Muscle of back (tissue), 11 donors: Measurements from ENCODE around the gene LPCAT2. TPM values are rescaled to one million over a fixed set of nuclear protein-coding genes. Genes with fewer than 3 reads are reported as not detected.
"Not testable (repeated sequence)": the region's sequence is repeated elsewhere in the genome, so short reads cannot be mapped to it uniquely, and the experiment has no call there.

Source experiments
- DNase-seq, 3 donors: peaks; one replicate each; pipeline versions ENCODE4 v3.0.0 to v3.0.0-alpha.2; 2013
- polyA plus RNA-seq, 10 donors: library from polyadenylated mRNA; unstranded; fragments of 120-200 nt; gene quantifications; one replicate each; pipeline ENCODE4 v1.2.1, GENCODE V29; 2013; ENCODE audit not compliant: insufficient read length in 10 of 10

The LPCAT2 gene
- polyA plus RNA-seq, 10 donors, result 12.3 to 26.8 (median 18.4) TPM

DNA sequence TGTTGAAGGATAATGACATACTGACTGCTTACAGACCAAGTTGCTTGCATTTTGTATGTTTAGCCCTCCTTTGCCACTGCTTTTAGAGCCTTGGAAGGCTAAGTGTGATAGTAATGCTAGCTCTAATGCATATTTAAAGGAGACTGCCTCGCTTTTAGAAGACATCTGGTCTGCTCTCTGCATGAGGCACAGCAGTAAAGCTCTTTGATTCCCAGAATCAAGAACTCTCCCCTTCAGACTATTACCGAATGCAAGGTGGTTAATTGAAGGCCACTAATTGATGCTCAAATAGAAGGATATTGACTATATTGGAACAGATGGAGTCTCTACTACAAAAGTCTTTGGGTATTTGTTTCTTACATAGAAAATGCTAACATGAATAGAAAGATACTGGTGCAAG is 76.8 kb downstream of the LPCAT2 start:
- no peak for DNase-seq

DNA sequence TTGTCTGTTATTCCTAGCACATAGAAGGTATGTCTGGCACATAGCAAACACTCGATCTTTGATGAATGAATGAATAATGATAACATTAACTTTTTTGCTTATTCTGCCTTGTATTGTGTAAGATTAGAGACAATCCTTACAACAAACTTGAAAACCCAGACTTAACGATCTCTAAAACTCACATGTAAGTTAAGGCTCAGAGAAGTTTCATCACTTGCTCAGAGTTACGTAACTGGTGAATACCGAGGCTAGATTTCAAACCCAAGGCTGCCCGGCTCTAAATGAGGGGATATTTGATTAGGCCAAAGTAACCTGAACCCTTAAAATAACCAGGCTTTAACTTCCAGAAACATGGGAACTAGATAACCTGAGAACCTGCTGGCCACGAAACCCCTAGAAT is 79.9 kb downstream of the LPCAT2 start:
- no peak for DNase-seq

DNA sequence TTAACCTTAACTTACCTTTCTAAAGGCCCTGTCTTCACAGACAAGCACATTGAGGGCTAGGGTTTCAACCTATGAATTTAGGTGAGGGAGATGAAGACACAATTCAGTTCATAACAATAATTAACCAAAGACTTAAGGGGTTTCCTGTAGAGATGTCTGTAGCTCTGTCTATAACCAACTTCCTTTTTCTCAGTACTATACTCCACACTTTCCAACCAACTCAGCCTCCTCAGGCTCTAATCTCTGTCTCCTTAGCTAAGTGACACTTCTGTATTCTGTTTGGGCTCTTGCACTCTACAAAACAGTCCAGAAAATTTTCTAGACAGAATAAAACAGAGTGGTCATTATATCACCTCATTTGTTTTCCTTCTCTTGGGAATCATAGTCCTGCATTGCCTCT is 83.4 kb downstream of the LPCAT2 start:
- no peak for DNase-seq

DNA sequence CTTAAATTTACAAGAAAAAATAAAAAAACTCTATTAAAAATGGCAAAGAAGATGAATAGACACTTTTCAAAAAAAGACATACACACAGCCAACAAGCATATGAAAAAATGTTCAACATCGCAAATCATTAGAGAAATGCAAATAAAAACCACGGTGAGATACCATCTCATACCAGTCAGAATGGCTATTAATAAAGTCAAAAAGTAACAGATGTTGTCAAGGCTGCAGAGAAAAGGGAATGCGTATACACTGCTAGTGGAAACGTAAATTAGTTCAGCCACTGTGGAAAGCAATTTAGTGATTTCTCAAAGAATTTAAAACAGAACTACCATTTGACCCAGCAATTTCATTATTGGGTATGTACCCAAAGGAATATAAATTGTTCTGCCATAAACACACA is 89.1 kb downstream of the LPCAT2 start:
- DNase-seq, result no peak

DNA sequence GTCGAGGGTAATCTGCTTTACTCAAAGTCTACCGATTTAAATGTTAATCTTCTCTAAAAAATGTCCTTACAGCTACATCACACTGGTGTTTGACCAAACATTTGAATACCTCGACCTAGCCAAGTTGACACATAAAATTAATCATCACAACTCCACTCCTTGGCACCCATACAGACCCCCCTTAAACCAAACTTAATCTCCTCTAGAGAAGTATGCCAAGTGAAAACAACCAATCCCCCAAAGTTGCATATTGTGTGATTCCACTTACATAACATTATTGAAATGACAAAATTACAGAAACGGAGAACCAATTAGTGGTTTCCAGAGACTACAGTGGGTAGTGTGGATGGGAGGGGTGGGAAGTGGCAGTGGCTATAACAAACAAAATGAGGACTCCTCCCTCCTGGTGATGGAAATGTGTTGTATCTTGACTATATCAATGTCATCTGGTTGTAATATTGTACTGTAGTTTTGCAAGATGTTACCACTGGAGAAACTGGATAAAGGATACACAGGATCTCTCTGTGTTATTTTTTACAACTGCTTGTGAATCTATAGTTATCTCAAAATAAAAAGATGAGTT is 97.0 kb downstream of the LPCAT2 start:
- peak in 1 of 3 donors; percentile 21 for DNase-seq

DNA sequence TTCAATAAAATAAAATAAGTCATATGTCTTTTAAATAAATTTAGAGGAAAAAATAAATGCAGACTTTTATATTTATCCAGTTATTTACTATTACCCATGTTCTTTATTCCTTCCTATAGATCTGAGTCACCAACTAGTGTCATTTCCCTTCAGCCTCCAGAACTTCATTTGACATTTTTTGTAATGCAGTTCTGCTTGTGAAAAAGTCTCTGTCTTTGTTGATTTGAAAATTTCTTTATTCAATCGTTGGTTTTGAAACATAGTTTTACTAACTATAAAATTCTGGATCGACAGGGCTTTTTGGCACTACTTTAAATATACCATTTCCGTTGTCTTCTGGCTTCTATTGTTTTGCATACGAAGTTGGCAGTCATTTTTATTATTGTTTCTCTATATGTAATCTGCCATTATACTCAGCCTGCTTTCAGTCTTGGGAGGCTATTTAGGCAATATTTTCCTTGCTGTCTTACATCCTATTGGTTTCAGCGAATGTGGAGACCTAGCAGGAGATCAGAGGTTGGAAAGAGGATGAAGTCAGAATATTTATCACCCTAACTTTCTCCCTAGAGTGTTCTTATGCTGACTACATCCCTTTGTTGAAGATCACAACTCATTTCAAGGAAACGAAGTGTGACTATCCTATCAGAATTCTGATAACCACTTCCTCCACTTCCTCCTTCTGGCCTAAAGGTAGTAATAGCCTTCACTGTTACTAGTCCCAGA is 104.9 kb downstream of the LPCAT2 start:
- DNase-seq, result no peak

DNA sequence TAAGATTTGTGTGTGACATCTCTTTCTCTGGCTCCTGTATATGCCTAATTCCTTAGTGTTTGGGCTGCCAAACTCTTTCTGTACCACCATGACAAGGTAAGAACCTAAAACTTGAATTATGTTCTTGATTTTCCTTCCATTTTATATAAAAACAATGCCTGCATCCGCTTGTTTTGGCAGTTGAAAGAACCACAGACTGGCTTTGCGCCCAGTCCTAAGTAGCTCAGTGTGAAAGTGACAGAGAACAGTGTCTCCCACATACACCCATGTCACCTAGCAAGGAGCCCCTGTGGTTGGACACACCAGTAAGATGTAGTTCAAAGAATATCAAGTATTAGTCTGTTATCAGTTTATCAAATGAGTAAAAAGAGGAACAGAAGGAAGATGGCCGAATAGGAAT is 106.2 kb downstream of the LPCAT2 start:
- no peak for DNase-seq

DNA sequence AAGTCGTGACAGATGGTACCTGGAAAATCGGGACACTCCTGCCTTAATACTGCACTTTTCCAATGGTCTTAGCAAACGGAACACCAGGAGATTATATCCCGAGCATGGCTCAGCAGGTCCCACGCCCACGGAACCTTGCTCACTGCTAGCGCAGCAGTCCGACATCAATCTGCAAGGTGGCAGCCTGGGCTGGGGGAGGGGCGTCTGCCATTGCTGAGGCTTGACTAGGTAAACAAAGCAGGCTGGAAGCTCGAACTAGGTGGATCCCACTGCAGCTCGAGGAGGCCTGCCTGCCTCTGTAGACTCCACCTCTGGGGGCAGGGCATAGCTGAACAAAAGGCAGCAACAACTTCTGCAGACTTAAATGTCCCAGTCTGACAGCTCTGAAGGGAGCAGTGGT is 106.8 kb downstream of the LPCAT2 start:
- DNase-seq, result not testable (repeated sequence)

DNA sequence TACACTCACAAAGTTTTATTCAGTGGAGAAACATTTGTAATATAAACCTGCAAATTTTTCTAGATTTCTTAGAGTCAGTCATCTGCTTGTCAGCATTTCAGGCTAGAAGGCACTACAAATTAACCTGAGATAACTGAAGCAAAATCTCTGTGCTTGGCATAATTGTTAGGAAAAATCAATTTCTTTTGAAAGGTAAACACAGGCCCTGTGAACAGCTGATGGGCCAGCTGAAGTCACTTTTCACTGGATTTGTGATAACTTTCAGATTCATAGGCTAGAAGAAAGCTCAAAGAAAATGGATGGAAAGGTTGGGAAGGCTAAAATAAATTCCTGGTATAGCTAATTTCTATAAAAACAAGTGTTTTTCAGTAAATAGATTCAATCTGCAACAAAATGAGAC is 112.9 kb downstream of the LPCAT2 start:
- no peak for DNase-seq

DNA sequence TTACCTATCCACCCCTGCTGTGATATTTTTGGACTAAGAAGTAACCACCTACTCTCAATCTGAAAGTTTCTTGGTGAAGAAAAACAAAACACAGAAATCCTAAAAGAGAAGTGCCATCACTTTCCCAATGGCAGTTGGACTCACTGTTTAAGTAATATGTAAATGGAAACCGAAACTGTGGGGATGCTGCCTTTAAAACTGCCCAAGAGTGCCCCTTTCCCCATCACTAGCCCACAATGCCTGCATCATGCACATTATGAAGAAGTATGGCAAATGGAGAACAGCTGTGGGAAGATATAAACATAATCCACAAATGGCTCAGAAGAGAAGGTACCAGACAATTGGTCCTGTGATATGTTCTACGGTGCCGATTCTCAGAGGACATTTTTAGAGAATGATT is 113.4 kb downstream of the LPCAT2 start:
- no peak for DNase-seq

DNA sequence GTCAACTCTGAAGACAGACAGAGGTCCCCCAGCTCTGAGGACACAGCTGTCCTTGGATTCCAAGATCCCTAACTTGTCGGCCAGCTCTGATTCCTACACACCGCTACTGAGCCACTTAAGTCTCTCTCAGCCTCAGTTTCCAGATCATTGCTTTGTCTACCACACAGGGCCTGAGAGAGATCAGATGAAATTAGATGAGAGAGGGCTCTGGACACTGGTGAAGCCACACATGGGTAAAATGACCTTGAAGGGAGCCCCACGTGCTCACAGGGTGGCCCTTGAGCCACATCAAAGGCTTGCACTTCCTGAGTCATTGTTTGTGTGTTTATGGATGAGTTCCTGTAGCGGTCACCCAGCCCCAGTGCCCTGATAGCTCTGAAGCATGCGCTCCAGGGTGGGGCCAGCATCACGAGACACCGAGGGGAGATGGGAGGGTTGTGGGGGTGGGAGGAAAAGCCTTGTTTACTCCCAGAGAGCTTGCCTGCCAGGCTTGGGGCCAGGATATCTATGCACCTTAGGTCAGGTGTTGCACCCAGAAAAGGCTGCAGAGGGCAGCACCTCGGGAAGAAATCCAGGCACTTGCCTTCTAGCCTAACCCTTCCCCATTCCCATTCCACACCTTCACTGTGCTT is 114.2 kb downstream of the LPCAT2 start:
- DNase-seq, result no peak

DNA sequence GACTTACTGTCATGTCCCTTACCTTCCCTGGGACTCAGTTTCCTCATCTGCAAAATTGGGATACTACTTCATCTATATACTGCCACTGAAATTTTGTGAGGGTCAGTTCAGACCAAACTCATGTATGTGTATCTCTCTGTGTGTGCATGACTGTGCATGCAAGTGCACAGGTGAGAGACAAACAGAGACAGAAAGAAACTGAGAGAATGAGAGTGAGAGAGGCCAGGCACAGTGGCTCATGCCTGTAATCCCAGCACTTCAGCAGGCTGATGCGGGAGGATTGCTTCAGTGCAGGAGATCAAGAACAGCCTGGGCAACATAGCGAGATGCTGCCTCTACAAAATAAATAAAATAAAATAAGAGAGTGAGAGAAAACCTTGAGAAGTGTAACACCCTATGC is 114.8 kb downstream of the LPCAT2 start:
- DNase-seq, result no peak

DNA sequence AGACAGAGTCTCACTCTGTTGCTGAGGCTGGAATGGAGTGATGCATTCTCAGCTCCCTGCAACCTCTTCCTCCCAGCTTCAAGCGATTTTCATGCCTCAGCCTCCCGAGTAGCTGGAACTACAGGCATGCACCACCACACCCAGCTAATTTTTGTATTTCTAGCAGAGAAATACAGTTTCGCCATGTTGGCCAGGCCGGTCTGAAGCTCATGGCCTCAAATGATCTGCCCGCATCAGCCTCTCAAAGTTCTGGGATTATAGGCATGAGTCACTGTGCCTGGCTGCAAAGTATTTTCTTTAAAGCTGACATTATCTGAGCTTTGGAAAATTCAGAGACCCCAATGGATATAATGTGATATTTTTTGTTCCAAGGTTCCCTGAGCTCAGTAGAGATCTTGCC is 115.8 kb downstream of the LPCAT2 start:
- DNase-seq, result no peak

DNA sequence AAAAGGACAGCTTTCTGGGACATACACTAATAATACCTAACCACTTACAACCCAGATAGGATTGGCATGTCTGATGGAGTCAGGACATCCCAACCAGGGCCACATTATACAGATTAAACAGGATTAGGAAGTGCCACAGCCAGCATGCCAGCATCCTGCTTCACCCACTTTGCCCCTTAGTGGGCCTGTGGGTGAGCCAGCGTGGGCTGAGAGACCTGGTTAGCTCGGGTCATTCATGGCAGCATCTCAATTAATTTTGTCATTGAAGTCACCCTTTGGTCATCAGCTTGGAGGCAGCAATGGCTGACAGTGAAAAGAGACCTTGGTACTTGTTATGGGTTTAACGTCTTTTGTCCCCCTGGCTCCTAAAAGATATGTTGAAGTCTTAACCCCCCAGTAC is 117.0 kb downstream of the LPCAT2 start:
- no peak for DNase-seq

DNA sequence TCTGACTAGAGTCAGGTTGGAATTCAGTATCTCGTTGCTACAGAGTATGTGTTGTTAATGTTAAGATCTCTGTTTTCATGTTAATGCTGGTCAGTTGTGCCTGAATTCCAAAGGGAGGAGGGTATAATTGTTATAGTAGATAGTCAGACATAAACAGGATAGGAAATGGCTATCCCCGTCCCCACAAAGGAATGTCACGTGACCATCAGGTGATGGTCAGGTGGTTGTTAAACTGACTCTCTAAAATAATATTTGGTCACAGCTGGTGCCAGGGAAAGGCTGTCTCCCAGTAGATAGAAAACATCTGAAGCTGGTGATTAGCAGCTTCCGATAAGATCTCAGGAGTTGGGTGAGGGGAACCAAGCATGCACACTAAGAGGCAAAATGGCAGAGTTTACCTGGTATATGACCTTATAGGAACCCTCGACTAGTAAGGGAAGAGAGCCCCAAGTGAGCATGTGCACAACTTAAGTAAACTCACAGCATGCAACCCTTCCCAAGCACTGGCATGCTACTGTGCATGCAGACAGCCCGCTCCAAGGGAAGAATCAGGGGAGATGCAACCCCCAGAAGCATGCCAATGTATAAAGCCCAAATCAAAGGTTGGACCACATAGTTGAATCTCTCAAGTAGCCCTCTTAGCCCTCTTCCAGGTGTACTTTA is 119.6 kb downstream of the LPCAT2 start:
- no peak for DNase-seq

DNA sequence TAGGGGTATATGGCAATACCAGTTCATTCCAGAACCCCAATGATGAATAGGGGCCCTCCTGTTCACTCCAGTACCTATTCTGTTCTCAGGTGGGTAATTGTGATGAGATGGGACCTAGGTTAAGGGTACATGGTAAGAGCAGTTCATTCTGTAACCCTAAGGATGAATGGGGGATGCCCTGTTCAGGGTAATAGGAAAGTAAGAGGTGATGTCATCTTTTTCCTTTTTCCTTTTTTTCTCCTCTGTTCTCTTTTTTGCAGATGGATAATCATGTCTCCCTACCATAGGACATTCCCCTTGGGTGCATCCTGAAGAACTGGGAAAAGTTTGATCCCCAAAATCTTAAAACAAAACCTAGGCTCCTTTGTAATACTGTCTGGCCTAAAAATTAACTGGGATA is 121.9 kb downstream of the LPCAT2 start:
- DNase-seq, result no peak

DNA sequence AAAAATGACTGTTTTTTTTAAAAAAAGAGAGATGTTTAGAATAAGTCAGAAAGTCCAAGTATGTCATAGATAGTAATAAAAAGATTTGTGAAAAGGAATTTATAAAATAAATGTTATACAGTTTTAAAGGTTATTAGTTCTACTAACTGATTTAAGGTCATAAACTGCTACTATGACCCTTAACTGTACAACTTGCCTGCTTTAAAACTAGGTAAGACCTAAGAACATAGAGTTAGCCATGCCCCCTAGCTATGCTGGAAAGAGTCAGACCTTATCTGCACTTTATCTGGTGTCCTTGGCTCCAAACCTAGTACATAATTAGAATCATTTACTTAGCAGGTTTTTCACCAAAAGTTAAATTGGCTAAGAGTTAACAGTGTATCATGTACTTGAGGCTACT is 123.4 kb downstream of the LPCAT2 start:
- no peak for DNase-seq

DNA sequence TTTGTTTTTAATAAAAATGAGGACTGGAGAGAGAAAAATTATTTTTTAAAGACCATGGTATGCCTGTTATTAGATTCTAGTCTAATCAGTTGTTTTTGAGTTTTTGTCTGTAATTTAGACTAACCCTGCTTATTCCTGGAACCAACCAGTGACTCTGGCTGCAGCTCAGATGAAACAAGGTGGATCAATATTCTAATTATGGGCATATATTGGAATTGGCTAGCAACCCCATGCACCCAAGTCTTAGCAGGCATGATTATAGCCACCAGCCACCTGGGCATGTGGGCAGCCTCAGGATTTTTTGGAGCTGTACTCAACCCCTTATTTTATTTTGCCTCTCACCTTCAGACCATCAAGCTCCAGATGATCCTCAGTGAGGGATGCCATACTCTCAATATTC is 125.3 kb downstream of the LPCAT2 start:
- no peak for DNase-seq

Other genes with a start within 250 kb of the LPCAT2 start
- 1 to 10 TPM in 1 of 10 donors, under 1 TPM in 9; 0.13 to 2.2 (median 0.36) TPM for gene IRX6, start 184.9 kb upstream of the LPCAT2 start, polyA plus RNA-seq
- gene MMP2, start 29.9 kb upstream of the LPCAT2 start, polyA plus RNA-seq, result 100 to 1,000 TPM; 486 to 680 (median 606) TPM
- 10 to 100 TPM in 1 of 10 donors, 1 to 10 TPM in 1, under 1 TPM in 4, not detected in 4; 0.16 to 10.6 (median 0.42) TPM for gene CAPNS2, start 57.6 kb downstream of the LPCAT2 start, polyA plus RNA-seq
- gene SLC6A2, start 146.9 kb downstream of the LPCAT2 start, polyA plus RNA-seq, result 1 to 10 TPM in 9 of 10 donors, under 1 TPM in 1; 0.80 to 2.7 (median 1.8) TPM